Gastrocnemius medialis (tissue), 4 donors: ENCODE measurements around the gene PPP1R15B. TPM values are rescaled to one million over a fixed set of nuclear protein-coding genes. Genes with fewer than 3 reads are reported as not detected.
A peak's percentile ranks its signal among the peaks of the same experiment; 100 is the strongest.

Experiments
- ATAC-seq, 2 donors: fragments of 150-250 bp; one replicate each; pipeline ENCODE4 v1.9.1; 2016
- DNase-seq, 2 donors: peaks; one replicate each; pipeline ENCODE4 v3.0.0-alpha.2; 2019
- H3K27ac ChIP-seq, 4 donors: fragments of 200-600 bp; sonication (generic); 1 replicate in 1 of 4; 2 replicates in 3 of 4; pipeline ENCODE4 v1.5.1; 2016 to 2018; ENCODE audit warnings: mild to moderate bottlenecking in 2 of 4, moderate library complexity in 1 of 4
- H3K27me3 ChIP-seq, 3 donors: fragments of 200-600 bp; sonication (generic) in 2 of 3; 1 replicate in 1 of 3; 2 replicates in 2 of 3; pipeline versions ENCODE4 v1.5.1 to v1.6.0; 2016 to 2019; ENCODE audit warnings: mild to moderate bottlenecking in 1 of 3, moderate library complexity in 1 of 3
- H3K36me3 ChIP-seq, 2 donors: fragments of 200-600 bp; sonication (generic) in 1 of 2; one replicate each; pipeline ENCODE4 v1.5.1; 2017 to 2018
- H3K4me1 ChIP-seq, 2 donors: fragments of 200-600 bp; sonication (generic) in 1 of 2; one replicate each; pipeline ENCODE4 v1.5.1; 2016 to 2017; ENCODE audit warnings: mild to moderate bottlenecking in 2 of 2
- H3K4me3 ChIP-seq, 4 donors: fragments of 200-600 bp; sonication (generic) in 3 of 4; 1 replicate in 1 of 4; 2 replicates in 3 of 4; pipeline ENCODE4 v1.5.1; 2016 to 2019; ENCODE audit warnings: mild to moderate bottlenecking in 2 of 4
- H3K9me3 ChIP-seq, 3 donors: fragments of 200-600 bp; sonication (generic) in 2 of 3; 1 replicate in 1 of 3; 2 replicates in 2 of 3; pipeline ENCODE4 v1.5.1; 2016 to 2019
- POLR2A ChIP-seq, 2 donors: fragments of 450-650 bp; IDR thresholded peaks; one replicate each; pipeline ENCODE4 v1.6.1; 2017; ENCODE audit warnings: antibody characterized with exemption in 2 of 2, mild to moderate bottlenecking in 2 of 2, moderate library complexity in 2 of 2
- in situ Hi-C, 4 donors: fragments of 200-750 bp; cut with MboI; loops; one replicate each; pipeline versions ENCODE4 v1.15.0 to v1.8.0; 2017; ENCODE audit warnings: low sequenced_read_pairs in 4 of 4
- intact Hi-C: fragments of 100-400 bp; cut with DNase I; formaldehyde crosslinking; loops from one replicate; pipeline ENCODE4 v1.15.1; 2023; ENCODE audit warnings: low total_unique reads
- total RNA-seq, 4 donors: library from RNA; depleted of rRNA; stranded (reverse); fragments of >200 nt; gene quantifications; one replicate each; pipeline versions ENCODE4 v1.1.0 to v1.2.3, GENCODE V29; 2016
- TF ChIP-seq, protein P1 (sequence below), 5 experiments: fragments of 450-650 bp in 3 of 5; fragments of 200-600 bp in 2 of 5; sonication (generic) in 2 of 5; IDR thresholded peaks in 4 of 5; conservative IDR thresholded peaks in 1 of 5; 1 replicate in 4 of 5; 2 replicates in 1 of 5; pipeline ENCODE4 v1.5.1; 2016 to 2019; ENCODE audit warnings: antibody characterized with exemption in 5 of 5, mild to moderate bottlenecking in 3 of 5, moderate library complexity in 3 of 5

Gene PPP1R15B
- total RNA-seq, 4 donors from 2014 or later, result 23.8 to 33.0 (median 25.9) TPM

DNA sequence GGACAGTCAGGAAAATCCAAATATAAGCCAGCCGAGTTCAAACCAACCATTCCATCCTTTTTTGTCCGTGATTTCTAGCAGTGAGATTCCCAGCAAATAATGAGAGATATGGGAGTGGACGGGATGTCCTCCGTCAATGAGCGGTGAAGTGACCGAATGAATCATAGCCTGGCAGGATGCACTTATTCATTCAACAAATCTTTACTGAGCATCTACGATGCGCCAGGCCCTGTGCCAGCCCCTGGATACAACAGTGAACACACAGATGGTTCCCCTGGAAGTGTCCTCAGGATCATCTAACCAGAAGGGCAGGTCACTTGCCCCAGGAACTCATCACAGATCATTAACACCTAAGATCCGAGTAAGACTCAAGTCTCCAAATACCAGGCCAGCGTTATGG, 43.7 kb downstream of the PPP1R15B start:
- in situ Hi-C loops (loop anchor here (5.0 to 25.0 kb wide), 4 partner anchors 156 to 506 kb away; partner anchors contain the start of genes REN (in 2 of the 4), GOLT1A (in 1 of the 4) and SNRPE (in 1 of the 4)), intact Hi-C loops (loop anchor here (10.0 kb wide), 1 partner anchor 503 kb away; the partner anchor contains the start of gene SNRPE)
- Histone ChIP-seq H3K4me1 (peaks cover 4 to 6% of the 10 kb centered on the region in 2 donors), H3K36me3 (no peaks in the 10 kb centered on the region), H3K27me3 (peaks cover 0 to 4% (median 0%) of the 10 kb centered on the region in 3 donors), H3K27ac (no peak overlapping the region), H3K4me3 (no peak overlapping the region), H3K9me3 (no peaks in the 10 kb centered on the region)
- ATAC-seq, result no peak
- TF ChIP-seq POLR2A (IDR thresholded peaks at IDR 0.05), result no peak
- TF ChIP-seq, protein P1, sequence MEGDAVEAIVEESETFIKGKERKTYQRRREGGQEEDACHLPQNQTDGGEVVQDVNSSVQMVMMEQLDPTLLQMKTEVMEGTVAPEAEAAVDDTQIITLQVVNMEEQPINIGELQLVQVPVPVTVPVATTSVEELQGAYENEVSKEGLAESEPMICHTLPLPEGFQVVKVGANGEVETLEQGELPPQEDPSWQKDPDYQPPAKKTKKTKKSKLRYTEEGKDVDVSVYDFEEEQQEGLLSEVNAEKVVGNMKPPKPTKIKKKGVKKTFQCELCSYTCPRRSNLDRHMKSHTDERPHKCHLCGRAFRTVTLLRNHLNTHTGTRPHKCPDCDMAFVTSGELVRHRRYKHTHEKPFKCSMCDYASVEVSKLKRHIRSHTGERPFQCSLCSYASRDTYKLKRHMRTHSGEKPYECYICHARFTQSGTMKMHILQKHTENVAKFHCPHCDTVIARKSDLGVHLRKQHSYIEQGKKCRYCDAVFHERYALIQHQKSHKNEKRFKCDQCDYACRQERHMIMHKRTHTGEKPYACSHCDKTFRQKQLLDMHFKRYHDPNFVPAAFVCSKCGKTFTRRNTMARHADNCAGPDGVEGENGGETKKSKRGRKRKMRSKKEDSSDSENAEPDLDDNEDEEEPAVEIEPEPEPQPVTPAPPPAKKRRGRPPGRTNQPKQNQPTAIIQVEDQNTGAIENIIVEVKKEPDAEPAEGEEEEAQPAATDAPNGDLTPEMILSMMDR (IDR thresholded peaks at IDR 0.05 in 4 of 5, conservative IDR thresholded peaks at IDR 0.05 in 1 of 5), result no peak
- DNase-seq, result no peak

DNA sequence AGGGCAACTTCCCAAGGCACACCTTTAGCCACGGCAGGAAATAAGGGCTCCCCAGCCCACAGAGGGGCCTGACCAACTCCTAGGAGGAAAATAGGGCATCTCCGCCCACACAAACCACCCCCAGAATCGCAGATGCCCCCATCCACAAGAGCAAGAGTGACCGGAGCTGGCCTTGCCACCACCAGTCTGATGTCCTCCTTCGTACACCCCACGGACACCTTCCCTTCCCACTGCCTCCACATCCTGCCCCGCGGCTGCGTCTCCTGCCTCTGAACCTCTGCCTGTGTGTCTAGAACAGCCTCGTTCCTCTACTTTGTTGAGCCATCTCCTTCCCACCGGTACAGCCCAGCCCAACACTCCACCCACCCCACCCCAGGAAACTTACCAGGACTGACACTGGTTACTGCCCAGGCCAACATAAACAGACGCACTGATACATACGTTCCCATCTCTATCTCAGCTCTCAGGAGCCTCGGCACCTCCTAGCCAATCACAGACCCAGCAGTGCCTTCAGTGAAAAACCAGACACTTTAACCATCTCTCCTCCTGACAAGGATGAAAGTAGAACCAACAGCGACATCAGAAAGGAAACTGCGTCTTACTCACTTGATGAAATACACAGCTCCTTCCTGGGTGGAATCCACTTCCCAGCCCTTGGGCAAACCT, 44.3 kb downstream of the PPP1R15B start:
- DNase-seq (no peak), ATAC-seq (no peak)
- Histone ChIP-seq H3K4me3 (no peak overlapping the region), H3K27me3 (peaks cover 0 to 4% (median 0%) of the 10 kb centered on the region in 3 donors), H3K9me3 (no peaks in the 10 kb centered on the region), H3K4me1 (peaks cover 6 to 9% of the 10 kb centered on the region in 2 donors), H3K27ac (no peak overlapping the region), H3K36me3 (no peaks in the 10 kb centered on the region)
- in situ Hi-C loops (loop anchor here (5.0 to 25.0 kb wide), 4 partner anchors 155 to 505 kb away; partner anchors contain the start of genes REN (in 2 of the 4), GOLT1A (in 1 of the 4) and SNRPE (in 1 of the 4)), intact Hi-C loops (loop anchor here (10.0 kb wide), 1 partner anchor 503 kb away; the partner anchor contains the start of gene SNRPE)
- no peak for TF ChIP-seq POLR2A (IDR thresholded peaks at IDR 0.05)
- TF ChIP-seq, protein P1 (IDR thresholded peaks at IDR 0.05 in 4 of 5, conservative IDR thresholded peaks at IDR 0.05 in 1 of 5), result no peak

DNA sequence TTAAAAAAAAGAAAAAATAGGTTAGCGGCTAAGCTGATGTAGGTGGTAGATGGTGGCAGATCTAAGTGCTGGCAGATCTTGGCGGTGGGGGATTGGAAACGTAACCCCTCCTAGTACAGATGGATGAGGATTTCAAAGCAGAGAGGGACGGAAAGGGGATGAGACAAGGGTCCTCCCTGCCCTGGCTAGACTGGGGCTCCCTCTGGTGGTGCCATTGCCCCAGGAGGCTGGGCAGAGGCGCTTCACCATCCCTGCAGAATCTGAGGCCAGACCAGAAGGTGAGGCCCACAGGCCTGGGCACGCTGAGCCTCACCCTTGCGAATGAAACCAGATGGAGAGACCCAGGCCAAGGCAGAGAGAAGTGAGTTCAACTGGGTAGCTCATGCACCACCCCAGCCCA, 44.9 kb downstream of the PPP1R15B start:
- ATAC-seq (no peak), DNase-seq (no peak)
- Histone ChIP-seq H3K4me1 (peaks cover 6 to 9% of the 10 kb centered on the region in 2 donors), H3K27ac (no peak overlapping the region), H3K4me3 (no peak overlapping the region), H3K27me3 (peaks cover 0 to 4% (median 0%) of the 10 kb centered on the region in 3 donors), H3K36me3 (no peaks in the 10 kb centered on the region), H3K9me3 (no peaks in the 10 kb centered on the region)
- intact Hi-C loops, result loop anchor here (10.0 kb wide), 1 partner anchor 502 kb away; the partner anchor contains the start of gene SNRPE
- TF ChIP-seq, protein P1 (IDR thresholded peaks at IDR 0.05 in 4 of 5, conservative IDR thresholded peaks at IDR 0.05 in 1 of 5), result no peak
- no peak for TF ChIP-seq POLR2A (IDR thresholded peaks at IDR 0.05)
- in situ Hi-C loops, result loop anchor here (5.0 to 25.0 kb wide), 4 partner anchors 154 to 504 kb away; partner anchors contain the start of genes REN (in 2 of the 4), GOLT1A (in 1 of the 4) and SNRPE (in 1 of the 4)

DNA sequence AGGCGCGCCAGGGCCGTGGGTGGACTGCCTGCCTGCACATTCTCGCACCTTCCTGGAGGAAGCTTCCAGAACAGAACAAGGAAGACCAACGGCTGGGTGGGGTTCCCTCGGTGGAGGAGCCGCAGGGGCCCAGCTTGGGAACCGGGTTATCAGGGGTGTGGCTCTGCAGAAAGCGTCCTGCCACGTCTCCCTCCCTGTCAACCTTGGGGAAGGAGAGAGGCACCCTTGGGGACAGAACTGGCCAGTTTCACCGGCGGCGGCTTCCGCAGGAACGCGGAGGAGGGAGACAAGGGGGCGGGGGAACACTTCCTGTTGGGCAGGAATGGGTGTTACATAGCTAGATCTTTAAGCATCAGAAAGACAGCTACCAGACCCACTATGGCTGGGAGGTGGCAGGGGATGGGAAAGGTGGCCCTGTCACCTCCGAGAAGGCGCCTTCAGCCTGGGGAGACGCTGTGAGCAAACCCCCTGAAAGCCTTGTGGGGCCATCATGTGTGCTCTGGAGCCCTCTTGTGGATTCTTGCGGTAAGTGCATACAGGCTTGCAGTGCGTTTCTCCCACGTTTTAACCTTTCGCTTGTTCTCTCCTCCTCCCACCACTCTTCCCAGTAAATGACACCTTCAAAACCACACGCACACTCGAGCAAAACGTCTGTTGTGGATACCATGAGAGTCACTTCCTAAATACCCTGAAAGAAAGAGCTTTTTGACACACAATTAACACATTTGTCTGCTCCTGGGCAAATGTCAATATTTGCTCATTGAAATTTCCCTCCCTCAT, 48.1 kb downstream of the PPP1R15B start:
- DNase-seq (peak; percentile 32 to 48), ATAC-seq (peak; percentile 74 to 85)
- H3K27me3 ChIP-seq, result peaks cover 0 to 5% (median 0%) of the 10 kb centered on the region in 3 donors
- no peaks in the 10 kb centered on the region for H3K36me3 ChIP-seq
- H3K4me1 ChIP-seq, result peaks cover 9% of the 10 kb centered on the region in 2 donors
- peak overlapping the region; percentile 0 to 49 (median 28) for H3K27ac ChIP-seq
- in situ Hi-C loops (loop anchor here (5.0 to 25.0 kb wide), 5 partner anchors 151 to 501 kb away; partner anchors contain the start of genes GOLT1A (in 3 of the 4), REN (in 1 of the 4) and SNRPE (in 1 of the 4)), intact Hi-C loops (loop anchor here (1.0 to 10.0 kb wide), 4 partner anchors 105 to 499 kb away; partner anchors contain the start of gene SNRPE)
- peak overlapping the region; percentile 40 to 51 (median 45) for H3K4me3 ChIP-seq
- H3K9me3 ChIP-seq, result no peaks in the 10 kb centered on the region
- TF ChIP-seq POLR2A (IDR thresholded peaks at IDR 0.05), result no peak
- TF ChIP-seq, protein P1 (IDR thresholded peaks at IDR 0.05 in 4 of 5, conservative IDR thresholded peaks at IDR 0.05 in 1 of 5), result peak; percentile 93 to 96 (median 95)
